ENCODE data around the gene KIAA1614.
A peak's percentile ranks its signal among the peaks of the same experiment; 100 is the strongest.

KIAA1614 gene

DNA sequence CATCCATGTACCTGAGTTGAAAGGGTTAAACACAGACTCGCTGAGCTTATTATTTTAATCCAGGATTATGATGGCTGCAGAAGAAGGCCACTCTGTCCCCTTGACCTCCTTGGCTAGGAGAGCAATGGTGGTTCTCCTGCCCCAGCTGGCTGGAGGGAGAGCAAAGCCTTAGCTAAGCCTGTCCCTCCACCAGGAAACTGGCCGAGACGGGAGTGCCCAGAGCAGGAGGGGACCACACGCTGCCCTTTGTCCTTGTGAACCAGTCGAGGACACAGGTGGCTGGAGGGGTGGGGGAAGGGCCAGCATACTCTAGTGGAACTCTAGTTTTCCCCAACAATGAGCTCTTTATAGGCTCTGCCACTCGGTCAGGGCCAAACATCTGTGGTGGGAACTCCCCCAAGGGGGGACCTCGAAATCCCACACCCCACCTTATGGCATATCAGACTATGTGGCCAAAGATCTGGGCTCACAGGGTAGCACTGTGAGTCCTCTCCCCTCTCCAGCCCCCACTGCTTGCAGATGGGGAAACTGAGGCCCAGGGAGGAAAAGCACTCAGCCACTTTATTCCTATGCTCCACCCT, 12.9 kb downstream of the KIAA1614 start:
- no peak for DNase-seq

DNA sequence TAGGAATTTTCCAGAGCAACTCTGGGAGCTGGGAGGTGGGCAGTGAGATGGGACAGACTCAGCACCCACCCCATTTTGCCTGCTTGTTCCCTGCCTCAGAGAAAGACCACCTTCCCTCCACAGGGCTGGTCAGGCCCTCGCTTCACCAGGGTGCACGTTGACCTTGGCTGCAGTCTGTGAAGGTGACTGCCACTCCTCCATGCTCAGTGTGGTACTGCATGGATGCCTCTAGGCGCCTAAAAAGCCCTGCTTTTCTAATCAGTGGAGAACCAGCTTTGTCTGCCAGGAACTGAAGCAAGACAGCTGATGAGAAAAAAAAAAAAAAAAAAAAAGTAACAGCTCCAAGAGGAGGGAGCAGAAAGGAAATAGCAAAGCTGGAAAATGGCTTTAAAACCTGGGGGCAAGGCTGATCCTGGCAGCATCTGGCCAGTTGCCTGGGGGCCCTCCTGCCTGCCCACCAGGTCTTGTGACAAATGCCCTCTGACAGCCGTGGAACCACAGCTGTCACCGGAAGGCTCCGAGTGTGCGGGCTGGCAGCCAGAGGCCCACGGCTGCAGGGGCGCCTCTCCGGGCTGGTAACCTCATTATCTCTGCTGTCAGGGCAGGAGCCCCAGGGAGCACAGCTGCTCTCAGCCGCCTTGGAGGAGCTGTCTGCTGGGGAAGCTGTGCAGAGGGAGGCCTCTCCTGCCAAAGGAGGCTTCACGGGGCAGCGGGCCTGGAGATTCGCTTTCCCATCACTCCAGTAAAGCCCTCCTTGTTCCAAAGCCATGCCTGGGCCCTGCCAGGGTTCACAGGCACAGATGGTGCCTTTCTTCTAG, 13.7 kb downstream of the KIAA1614 start:
- no peak for DNase-seq

- DNase-seq, result no peak
Observed at GRCh38 chr1:180927348-180927747, 14.7 kb downstream of the KIAA1614 start.

DNA sequence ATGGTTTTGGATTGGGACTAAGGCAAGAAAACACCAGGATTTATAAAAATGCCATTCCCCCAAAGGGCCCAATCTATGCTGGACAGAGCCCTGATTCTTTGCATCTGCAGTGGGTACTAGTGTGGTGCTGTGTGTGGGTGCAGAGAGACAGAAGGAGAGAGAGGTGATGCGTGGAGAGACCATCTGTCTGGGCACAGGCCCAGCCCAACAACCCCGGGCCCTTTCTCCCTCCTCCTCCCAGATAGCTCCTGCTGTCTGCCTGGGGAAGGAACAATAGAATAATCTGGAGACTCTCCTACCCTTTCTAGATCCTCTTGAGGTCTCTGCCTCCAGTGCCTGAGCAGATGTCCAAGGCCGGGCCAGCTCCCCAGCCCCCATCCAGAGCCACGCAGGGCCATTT, 15.1 kb downstream of the KIAA1614 start:
- DNase-seq, result no peak

DNA sequence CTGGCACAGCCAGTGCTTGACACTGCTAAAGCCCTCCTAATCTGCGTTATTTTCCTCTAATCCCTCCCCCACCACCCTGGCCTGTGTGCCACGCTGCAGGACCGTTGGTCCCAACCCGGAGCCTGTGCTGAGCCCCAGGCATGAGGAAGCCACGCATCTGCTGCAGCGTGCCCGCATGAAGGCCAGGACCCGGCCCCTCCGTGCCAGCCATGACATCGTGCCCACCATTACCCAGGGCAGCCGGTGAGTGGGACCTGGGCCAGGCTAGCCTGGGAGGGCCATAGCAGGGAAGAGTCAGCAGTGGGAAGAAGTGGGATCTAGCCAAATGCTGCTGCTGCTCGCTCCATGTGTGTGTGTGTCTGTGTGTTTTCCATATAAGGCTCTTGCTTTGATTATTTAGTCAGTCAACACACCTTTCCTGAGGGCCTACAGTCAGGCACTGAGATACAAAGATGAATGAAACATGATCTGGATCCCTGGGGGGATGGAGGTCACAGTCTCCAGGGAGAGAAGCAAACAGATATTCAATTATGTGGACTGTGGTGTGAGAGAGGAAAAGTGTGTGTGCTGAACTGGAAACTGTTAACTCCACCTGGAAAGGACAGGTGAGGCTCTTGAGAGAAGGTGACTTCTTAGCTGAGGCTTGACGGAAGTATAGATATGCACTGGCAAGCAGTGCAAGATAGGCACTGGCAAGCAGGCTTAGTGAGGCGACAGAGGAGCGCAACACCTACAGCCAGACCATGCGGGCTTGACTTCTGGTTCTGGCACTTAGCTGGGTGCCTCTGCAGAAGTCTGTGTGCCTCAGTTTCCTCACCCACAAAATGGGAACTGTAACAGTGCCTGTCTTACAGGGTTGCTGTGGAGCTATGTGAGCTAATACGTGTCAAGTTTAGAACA, 15.9 kb downstream of the KIAA1614 start:
- no peak for DNase-seq

GRCh38 chr1:180929389-180929788, 16.7 kb downstream of the KIAA1614 start:
- no peak for DNase-seq

DNA sequence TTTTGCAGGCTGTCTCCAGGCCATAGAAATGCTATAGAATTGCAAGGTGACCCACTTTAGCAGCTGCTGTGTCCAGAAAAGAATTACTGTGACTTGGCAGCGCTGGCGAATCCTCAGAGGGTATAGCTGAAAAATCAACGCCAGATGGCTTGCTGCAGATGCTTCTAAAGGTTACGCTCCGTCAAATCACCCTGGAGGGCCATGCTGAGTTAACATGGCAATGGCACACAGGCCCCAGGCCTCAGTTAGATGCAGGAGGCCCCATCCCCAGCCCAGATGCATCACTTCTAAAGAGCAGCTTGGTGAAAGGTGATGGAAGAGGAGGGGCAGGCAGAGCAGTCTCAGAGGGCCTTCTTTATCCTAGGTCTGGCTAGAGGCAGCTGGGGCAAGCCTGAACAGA, 18.0 kb downstream of the KIAA1614 start:
- no peak for DNase-seq

- DNase-seq, result no peak
Observed at GRCh38 chr1:180931529-180931928, 18.8 kb downstream of the KIAA1614 start.

DNA sequence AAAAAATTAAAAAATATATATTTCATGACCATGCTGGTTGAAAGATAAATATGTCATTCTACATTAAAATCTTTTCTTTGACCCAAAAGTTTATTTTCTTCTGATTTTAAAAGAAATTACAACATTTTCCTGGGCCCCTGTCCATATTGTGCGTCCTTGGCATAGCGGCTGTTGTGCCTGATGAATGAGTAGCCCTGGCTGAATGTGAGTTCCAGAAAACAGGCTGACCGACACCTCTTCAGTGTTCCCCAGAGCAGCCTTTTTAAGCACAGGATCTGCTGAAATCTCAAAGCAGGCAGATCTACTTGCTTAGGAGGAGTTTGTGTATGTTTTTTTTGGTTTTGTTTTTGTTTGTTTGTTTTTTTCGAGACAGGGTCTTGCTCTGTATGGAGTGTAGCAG, 19.7 kb downstream of the KIAA1614 start:
- no peak for DNase-seq

DNA sequence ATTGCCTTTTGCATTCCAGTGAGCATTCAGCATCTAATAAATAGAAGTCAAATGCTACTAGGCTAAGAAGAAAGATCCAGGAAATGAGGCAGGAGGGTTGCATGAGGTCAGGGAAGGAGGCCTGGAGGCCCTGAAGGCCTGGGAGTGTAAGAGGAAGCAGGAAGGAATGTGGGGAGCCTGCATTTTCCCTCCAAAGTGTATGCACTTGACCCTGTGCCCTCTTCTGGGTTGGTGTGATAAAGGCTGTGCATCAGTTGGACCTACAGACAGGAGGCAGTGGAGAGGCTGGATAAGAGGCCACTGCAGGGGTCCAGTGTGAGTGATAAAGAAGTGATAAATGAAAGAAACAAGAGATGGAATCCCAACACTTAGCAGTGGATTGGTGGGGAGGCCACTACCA, 20.4 kb downstream of the KIAA1614 start:
- DNase-seq, result no peak

- peak; percentile 94 for DNase-seq
Observed at GRCh38 chr1:180934563-180934962, 21.9 kb downstream of the KIAA1614 start.

DNA sequence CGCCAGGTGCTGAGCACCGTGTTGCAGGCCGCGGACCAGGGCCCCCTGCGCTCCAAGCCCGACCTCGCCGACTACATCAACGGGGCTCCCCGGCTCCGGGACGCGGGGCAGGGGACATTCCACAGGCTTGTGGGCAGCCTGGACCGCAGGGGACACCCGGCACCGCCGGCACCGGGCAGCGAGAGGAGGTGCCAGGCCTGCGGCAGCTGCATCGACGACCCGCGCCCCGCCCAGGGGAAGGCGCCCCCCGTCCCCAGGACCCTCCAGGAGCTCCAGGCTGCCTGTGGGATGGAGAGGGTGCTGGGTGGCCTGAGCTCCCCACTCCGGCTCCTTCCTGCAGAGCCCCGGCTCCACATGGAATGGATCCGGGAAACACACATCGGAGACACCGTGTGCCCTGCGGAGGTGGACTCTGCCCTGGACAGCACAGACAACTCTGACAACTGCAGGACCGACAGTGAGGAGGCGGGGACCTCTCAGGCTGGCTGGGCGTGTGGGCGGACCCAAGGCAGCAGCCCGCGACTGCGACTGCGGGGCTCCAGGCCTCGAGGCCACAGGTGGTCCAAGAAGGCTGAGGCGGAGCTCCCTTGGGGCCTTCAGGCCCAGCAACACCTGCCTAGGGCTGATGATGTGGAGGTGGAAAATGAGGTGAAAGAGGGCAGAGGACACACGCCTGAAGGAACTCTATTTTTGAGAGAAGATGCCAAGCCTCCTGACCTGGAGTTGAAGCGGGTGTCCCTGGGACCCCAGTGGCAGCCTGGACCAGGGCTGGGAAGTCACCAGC, 22.8 kb downstream of the KIAA1614 start:
- DNase-seq, result no peak

- DNase-seq, result no peak
Observed at GRCh38 chr1:180936110-180937011, 23.7 kb downstream of the KIAA1614 start.

GRCh38 chr1:180937012-180937372, 24.3 kb downstream of the KIAA1614 start:
- no peak for DNase-seq

GRCh38 chr1:180937624-180938225, 25.0 kb downstream of the KIAA1614 start:
- no peak for DNase-seq

- no peak for DNase-seq
Observed at GRCh38 chr1:180939073-180939710, 26.5 kb downstream of the KIAA1614 start.

GRCh38 chr1:180939711-180940103, 27.0 kb downstream of the KIAA1614 start:
- DNase-seq, result no peak

GRCh38 chr1:180940445-180940844, 27.7 kb downstream of the KIAA1614 start:
- no peak for DNase-seq

DNA sequence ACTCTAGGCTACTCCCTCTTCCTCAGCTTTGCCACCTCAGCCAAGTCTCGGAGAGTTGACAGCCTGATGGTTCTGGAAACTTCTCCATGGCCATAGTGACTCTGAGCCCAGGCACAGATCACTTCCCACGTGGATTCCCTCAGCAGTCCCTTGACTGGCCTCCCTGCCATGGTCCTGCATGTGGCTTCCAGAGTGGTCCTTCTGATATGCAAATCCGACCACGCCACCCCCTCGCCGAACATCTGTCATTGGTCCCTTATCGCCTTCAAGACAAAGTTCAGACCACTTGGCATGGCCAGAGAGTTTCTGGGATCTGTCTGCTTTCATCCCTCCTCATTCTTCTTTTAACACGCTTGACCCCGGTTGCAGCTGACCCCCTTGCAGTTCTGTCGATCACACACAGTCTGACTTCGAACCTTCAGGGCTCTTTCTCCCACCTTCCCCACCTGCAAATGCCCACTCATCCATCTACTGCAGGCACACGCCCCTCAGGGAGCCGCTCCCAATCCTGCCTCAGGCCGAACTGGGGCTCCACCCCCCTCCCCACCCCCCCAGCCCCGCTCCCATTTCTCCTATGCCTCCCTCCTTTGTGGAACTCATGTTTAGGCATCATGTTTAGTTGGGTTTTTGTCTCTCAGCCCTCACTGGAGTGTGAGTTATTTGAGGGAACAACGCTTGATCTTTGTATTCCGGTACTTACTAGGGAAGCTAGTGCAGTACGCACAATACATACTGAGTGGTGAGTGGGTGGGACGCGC, 29.0 kb downstream of the KIAA1614 start:
- no peak for DNase-seq

- no peak for DNase-seq
Observed at GRCh38 chr1:180945151-180945550, 32.5 kb downstream of the KIAA1614 start.

Data from SIG-M5 (cell line).